HuH-7 (cell line): ENCODE results near the gene ALKBH6.
A peak's percentile ranks its signal among the peaks of the same experiment; 100 is the strongest.
"Not testable (repeated sequence)": the region's sequence is repeated elsewhere in the genome, so short reads cannot be mapped to it uniquely, and the experiment has no call there.

Experiments used
- DNase-seq: peaks from one replicate; pipeline ENCODE4 v3.0.0; 2011; ENCODE audit warnings: low spot score

Gene ALKBH6

GRCh38 chr19:35992907-35993765 lies 20.9 kb downstream of the ALKBH6 start:
- DNase-seq = no peak

DNA sequence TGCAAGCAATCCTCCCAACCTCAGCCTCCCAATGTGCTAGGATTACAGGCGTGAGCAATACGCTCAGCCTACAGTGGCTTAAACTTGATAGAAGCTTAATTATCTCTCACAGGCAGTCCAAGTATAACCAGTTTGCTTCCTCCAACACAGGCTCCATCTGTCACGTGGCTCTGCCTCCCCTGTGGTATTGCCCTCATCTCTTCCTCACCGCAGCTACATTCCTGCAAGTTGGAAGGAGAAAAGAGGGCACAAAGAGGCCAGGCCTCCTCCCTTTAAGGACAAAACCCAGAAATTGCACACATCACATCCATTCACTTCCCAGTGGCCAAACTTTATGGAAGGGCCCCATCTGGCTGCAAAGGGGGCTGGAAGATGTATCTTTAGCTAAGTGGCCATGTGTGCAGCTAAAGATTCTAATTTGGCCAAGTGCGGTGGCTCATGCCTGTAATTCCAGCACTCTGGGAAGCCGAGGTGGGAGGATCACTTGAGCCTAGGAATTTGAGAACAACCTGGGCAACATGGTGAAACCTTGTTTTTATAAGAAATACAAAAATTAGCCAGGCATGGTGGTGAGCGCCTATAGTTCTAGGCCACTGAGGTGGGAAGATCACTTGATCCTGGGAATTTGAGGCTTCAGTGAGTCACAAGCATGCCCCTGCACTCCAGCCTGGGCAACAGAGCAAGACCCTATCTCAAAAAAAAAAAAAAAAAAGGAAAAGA lies 22.1 kb downstream of the ALKBH6 start:
- no peak for DNase-seq

GRCh38 chr19:35990771-35991730 lies 23.0 kb downstream of the ALKBH6 start:
- no peak for DNase-seq

- DNase-seq = no peak
These were observed 23.9 kb downstream of the ALKBH6 start for GRCh38 chr19:35990156-35990555.

DNA sequence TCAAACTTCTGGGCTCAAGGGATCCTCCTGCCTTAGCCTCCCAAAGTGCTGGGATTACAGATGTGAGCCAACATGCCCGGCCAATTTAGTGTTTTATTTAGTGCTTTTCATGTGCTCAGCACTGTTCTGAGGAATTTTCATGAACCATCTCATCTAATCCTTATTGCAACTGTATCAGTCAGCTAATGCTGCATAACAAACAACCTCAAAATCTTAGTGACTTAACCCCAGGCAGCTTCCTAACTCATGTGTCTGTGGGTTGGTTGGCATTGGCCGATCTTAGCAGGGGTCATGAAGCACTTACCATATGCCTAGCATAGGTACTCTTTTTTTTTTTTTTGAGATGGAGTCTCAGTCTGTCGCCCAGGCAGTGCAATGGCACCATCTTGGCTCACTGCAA lies 25.2 kb downstream of the ALKBH6 start:
- no peak for DNase-seq

- DNase-seq = no peak
These were observed 26.5 kb downstream of the ALKBH6 start for GRCh38 chr19:35987571-35987896.

GRCh38 chr19:35986664-35987570 lies 27.1 kb downstream of the ALKBH6 start:
- DNase-seq = peak; percentile 75

DNA sequence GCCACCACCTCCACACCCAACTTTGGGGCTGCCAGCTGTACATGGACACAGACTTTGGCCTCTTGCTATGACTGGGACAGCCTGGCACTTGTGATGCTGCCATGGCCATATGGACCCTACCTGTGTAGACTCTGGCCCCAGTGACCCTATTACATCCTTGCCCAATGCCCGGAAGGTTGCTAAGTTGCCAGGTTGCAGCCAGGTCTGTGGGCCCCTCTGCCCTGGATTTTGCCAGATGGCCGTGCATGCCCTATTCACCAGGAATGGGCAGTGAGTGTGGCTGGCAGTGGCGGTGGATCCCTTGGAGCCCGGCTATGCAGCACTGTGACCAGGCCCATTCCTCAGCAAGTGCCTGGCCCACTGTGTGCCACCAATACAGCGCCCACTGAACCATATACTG lies 27.9 kb downstream of the ALKBH6 start:
- DNase-seq = no peak

DNA sequence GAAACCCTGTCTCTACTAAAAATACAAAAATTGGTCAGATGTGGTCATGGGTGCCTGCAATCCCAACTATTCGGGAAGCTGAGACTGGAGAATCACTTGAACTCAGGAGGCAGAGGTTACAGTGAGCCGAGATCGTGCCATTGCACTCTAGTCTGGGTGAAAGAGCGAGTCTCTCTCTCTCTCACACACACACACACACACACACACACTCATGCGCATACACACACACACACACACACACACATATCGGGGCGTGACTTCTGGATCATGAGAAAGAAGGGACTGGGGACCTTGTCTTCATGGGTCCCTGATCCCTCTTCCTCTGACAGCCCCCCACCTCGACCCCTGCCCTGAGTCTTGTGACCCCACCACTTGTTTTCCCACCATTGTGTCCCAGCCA lies 30.8 kb downstream of the ALKBH6 start:
- no peak for DNase-seq

DNA sequence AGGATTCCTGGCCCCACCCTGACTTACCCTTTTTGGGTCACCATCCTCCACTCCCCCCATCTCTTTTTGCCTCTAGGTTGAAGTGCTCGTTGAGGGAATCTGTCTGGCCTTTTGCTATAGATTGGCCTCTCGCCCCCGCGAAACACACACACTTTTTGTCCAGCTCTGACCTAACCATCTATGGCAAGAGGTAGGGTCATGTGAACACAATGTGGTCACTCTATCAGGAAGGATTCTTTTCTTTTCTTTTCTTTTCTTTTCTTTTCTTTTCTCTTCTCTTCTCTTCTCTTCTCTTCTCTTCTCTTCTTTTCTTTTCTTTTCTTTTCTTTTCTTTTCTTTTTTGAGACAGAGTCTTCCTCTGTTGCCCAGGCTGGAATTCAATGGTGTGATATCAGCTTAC lies 33.0 kb downstream of the ALKBH6 start:
- DNase-seq = not testable (repeated sequence)

DNA sequence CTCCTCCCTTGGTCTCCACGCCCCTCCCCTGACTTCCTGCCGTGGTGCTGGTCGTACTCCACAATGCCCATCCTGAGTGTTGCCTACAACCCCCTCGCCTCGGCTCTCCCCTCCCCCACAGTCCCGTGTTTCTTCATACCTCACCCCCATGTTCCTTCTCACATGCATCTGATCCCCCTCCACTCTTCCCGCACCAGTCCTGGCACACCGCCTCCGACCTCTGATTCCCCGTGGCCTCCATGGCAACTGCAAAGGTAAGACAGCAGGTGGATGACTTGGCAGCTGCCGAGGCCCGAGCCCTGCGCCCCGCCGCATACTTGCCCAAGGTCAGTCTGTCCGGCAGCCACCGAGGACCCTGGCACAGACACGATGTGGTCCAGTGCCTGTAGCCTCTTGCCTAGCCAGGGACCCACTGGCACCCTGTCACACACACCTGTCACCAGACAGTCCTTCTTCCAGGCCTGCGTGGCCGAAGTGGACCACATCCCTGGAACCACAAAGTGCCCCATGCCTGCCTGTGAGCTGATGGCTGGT lies 35.1 kb downstream of the ALKBH6 start:
- no peak for DNase-seq

- DNase-seq = no peak
These were observed 35.7 kb downstream of the ALKBH6 start for GRCh38 chr19:35978271-35978670.

DNA sequence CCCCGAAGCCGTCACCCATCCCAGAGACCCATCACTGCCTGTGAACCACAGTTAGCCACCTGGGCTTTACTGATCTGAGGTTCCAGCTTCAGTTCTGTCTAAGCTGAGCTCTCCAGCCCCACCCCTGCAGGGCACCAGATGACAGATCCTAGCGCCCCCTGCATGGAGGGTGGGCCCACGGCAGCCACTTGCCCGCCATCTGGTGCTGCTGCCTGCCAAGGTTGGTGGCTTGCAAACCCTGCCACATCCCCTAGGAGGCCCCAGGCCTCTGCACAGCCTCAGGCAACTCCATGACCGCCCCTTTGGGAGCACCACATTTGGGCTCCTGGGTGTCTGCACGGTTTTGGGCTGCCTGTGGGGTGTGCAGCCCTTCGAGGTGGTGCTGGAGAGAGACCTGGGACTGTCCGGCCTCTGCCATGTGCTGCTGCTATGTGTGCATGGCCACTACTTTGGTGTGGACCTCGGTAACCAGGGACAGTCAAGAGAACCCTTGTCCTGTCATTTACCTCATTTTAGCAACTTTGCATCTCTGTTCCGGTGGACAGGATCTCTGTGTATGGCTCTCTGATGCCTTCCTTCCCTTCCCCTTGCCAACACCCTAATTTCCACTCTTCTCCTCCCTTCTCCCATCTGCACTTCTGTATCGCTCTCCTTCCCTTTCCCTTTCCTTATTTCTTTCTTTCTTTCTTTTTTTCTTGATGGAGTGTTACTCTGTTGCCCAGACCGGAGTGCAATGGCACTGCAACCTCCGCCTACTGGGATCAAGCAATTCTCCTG lies 36.4 kb downstream of the ALKBH6 start:
- DNase-seq = peak; percentile 71

GRCh38 chr19:35975608-35976214 lies 38.3 kb downstream of the ALKBH6 start:
- peak; percentile 68 for DNase-seq

DNA sequence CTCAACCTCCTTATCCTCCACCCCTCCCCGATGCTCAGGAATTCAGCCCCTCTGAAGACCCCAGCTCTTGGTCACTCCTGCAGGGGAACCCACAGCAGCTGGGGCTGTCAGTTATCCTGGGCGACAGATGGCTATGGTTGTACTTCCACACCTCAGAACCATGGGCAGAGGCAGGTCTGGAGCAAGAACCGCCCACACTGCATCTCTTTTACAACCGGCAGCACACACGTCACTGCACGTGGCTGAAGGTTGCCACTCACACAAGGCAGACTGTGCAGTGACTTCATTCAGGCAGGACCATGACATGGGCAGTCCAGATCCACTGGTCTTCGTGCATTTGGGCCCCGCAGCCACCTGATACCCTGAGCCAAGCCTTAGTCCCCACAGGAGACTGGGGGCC lies 40.5 kb downstream of the ALKBH6 start:
- no peak for DNase-seq

DNA sequence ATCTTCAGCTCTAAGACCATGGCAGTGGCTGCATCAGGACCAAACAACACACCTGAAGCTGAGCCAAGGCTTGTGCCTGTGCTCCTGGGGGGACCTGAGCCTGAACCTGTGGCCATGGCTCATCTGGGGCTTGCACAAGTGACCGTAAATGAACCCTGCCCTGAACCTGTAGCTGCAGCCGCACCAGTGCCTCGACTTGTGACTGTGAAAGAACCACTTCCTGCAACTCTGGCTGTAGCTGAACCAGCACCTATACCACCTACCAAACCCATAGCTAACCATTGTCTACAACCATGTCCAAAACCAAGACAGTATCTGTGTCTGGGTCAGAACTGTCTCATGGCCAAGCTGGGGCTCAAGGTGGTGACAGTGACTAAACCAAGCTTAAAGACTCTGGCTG lies 47.2 kb downstream of the ALKBH6 start:
- no peak for DNase-seq

GRCh38 chr19:35963514-35963913 lies 50.5 kb downstream of the ALKBH6 start:
- DNase-seq = peak; percentile 71

GRCh38 chr19:35960432-35960972 lies 53.5 kb downstream of the ALKBH6 start:
- DNase-seq = no peak

DNA sequence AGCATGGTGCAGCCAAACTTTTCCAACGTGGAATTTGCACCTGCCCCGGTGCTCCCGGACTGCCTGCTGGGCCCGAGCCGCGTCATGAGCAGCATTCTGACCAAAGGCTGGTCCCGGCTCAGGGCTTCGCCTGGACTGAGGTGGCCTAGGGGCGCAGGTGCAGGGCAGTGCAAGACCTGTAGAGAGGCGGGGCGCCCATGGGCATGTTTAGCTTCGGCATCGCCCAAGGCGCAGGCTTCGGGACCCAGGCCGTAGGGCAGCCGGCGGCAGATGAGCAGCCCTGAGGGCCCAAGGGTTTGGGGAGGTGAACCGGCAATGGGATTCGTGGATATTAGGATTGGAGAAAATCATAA lies 54.1 kb downstream of the ALKBH6 start:
- DNase-seq = no peak
